AG04450 (cell line): ENCODE data around the gene TFPI2. TPM values are rescaled to one million over a fixed set of nuclear protein-coding genes. Genes with fewer than 3 reads are reported as not detected.

ENCODE experiments used
- CTCF ChIA-PET: fragments of 300-600, 350-600 bp; formaldehyde crosslinking; extraction: SDS; loops from one replicate; lab custom pipeline; 2022; ENCODE audit warnings: antibody characterized with exemption, inconsistent platforms; lab: Charles Lee
- POLR2A ChIA-PET: fragments of 350-600 bp; formaldehyde crosslinking; extraction: SDS; loops from one replicate; lab custom pipeline; 2021; ENCODE audit warnings: antibody characterized with exemption, inconsistent platforms; lab: Yijun Ruan, JAX
- DNase-seq: peaks from one replicate; pipeline ENCODE4 v3.0.0-alpha.2; 2011; ENCODE audit warnings: low read depth, low spot score
- H3K27ac ChIP-seq: one replicate; pipeline ENCODE4 v1.5.1; 2012; ENCODE audit warnings: low read depth, low read length, control low read depth
- H3K27me3 ChIP-seq: one replicate; pipeline ENCODE4 v1.6.0; 2012; ENCODE audit warnings: low read length; ENCODE audit not compliant: control insufficient read depth, insufficient read depth
- H3K4me3 ChIP-seq: 2 replicates; pipeline ENCODE4 v1.5.1; 2011; ENCODE audit warnings: mild to moderate bottlenecking, low read depth, low read length, control low read depth
- H3K9me3 ChIP-seq: 2 replicates; pipeline ENCODE4 v1.5.1; 2012; ENCODE audit warnings: low read length; ENCODE audit not compliant: control insufficient read depth, insufficient read depth
- polyA plus RNA-seq: library from polyadenylated mRNA; depleted of rRNA; stranded (reverse); fragments of >200 nt; gene quantifications from 2 replicates; pipeline ENCODE4 v1.2.3, GENCODE V29; 2011
- TF ChIP-seq, protein P1 (sequence below): IDR thresholded peaks from 2 replicates; pipeline ENCODE4 v1.5.1; 2011; ENCODE audit warnings: low read depth, low read length, control low read depth, inconsistent platforms

TFPI2 gene
- polyA plus RNA-seq, 1 experiment = 31.0 TPM

DNA sequence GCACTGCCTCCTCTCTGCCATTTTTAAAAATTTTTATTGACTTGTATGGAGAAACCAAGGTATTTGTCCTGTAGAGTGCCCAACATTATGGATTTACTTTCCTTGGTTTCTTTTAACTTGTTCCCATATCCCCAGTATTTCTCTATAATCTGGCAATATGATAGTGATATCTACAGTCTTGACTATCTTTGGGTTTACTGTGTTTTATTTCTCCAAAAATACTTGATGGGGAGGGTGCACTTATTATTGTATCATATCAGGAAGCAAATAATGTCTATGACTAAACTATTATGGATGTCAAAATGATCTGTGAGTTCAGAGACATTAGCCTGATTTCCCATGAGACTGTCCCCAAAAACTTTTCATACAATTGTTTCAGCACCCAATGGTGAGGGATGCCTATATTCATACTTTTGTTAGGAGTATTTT lies 6.6 kb downstream of the TFPI2 start:
- H3K27me3 ChIP-seq = no peaks in the 10 kb centered on the region
- H3K9me3 ChIP-seq = no peaks in the 10 kb centered on the region
- no peak for DNase-seq
- POLR2A ChIA-PET = no interaction called here
- CTCF ChIA-PET = no interaction called here
- no peak overlapping the region for H3K27ac ChIP-seq
- TF ChIP-seq, protein P1, sequence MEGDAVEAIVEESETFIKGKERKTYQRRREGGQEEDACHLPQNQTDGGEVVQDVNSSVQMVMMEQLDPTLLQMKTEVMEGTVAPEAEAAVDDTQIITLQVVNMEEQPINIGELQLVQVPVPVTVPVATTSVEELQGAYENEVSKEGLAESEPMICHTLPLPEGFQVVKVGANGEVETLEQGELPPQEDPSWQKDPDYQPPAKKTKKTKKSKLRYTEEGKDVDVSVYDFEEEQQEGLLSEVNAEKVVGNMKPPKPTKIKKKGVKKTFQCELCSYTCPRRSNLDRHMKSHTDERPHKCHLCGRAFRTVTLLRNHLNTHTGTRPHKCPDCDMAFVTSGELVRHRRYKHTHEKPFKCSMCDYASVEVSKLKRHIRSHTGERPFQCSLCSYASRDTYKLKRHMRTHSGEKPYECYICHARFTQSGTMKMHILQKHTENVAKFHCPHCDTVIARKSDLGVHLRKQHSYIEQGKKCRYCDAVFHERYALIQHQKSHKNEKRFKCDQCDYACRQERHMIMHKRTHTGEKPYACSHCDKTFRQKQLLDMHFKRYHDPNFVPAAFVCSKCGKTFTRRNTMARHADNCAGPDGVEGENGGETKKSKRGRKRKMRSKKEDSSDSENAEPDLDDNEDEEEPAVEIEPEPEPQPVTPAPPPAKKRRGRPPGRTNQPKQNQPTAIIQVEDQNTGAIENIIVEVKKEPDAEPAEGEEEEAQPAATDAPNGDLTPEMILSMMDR = no peak
- H3K4me3 ChIP-seq = no peak overlapping the region

DNA sequence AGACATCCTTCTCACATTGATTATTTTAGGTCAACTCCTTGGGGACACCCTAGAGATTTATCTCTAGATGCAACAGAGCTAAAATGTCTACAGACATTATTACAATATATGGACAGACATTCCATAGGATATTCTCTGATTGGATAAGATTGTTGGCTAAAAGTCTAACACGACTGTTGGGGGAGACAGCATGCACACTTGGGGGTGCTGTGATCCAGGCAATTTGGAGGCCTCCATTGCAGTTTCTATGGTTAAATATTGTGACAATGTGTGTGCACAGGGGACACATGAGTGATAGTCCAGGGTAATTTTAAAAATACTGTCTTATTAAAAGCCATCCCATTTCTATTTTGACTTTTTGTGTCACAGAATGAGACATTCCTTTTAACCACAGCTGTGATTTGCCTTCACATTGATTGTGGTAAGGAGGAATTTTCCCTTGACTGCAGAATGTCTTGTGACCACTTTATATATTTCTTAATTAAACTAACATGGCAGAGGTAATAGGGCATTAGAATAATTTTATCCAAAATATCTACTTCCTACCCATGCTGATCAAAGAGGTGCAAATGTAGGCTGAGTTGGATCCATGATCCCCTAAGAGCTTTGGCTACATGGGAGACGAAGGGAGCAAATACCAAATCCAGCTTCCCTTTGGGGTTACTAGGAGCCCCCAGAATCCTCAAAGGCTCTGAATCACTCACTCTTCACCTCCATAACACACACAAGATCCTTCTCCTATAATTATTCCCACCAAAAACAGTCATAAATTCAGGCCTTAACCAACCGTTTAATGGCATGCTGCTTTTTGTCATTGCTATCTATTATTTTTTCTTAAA lies 7.3 kb downstream of the TFPI2 start:
- H3K27me3 ChIP-seq = no peaks in the 10 kb centered on the region
- ChIA-PET CTCF (no interaction called here), POLR2A (no interaction called here)
- H3K9me3 ChIP-seq = no peaks in the 10 kb centered on the region
- DNase-seq = no peak
- TF ChIP-seq, protein P1 = no peak
- H3K27ac ChIP-seq = no peak overlapping the region
- H3K4me3 ChIP-seq = no peak overlapping the region

DNA sequence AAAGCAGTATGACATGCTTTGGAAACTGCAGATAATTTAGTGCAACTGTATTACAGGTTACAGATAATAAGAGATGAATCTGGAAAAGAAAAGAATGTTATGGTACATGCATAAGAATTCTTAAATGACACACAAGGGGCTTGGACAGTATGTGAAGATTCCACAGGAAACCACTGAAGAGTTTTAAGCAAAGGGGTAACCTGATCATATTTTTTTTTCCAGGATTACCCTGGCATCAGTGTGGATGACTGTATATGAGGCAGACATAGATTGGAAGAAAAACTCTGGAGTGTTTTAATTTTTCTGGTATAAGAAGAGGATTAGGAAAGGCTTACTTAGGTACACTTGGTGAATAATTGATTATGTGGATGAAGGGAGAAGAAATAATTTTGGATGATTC lies 8.1 kb downstream of the TFPI2 start:
- CTCF ChIA-PET = no interaction called here
- H3K9me3 ChIP-seq = no peaks in the 10 kb centered on the region

DNA sequence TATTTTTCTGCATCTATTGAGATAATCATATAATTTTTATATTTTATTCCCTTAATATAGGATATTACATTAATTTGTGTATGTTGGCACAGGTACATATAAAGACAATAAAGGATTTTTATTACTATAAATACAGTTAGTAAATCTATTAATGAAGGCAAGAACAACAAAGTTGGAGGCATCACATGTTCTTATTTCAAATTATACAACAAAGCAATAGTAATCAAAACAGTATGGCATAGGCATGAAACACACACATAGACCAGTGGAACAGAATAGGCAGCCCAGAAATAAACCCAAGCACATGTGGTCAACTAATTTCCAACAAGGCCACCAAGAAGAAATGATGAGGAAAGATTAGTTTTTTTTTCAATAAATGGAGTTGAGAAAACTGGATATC lies 11.2 kb downstream of the TFPI2 start:
- H3K27me3 ChIP-seq = no peaks in the 10 kb centered on the region
- CTCF ChIA-PET = no interaction called here
- H3K4me3 ChIP-seq = no peak overlapping the region
- POLR2A ChIA-PET = no interaction called here
- H3K27ac ChIP-seq = no peak overlapping the region
- no peaks in the 10 kb centered on the region for H3K9me3 ChIP-seq
- TF ChIP-seq, protein P1 = no peak
- no peak for DNase-seq

More for the DNA sequence above, 8.1 kb downstream of the TFPI2 start:
- TF ChIP-seq, protein P1 = no peak
- H3K27me3 ChIP-seq = no peaks in the 10 kb centered on the region
- H3K4me3 ChIP-seq = no peak overlapping the region
- POLR2A ChIA-PET = no interaction called here
- DNase-seq = no peak
- H3K27ac ChIP-seq = no peak overlapping the region

DNA sequence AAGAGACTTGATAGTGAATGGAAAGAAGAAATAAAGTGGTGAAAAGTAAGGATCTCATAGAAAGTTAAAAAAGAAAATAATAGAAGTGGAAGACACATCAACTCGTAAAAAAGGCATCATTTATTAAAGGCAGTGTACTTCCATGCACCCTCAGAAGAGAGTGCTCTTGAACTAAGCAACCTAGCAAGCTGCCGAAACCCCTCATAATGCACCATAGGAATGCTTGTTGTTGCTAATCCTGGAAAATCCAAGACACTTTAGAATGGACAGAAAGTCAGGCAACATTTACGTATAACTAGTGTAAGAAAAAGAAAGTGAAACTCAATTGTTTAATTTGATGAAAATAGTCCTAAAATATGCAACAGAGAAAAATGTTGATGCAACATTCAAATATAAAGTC lies 12.8 kb downstream of the TFPI2 start:
- POLR2A ChIA-PET = no interaction called here
- TF ChIP-seq, protein P1 = no peak
- Histone ChIP-seq H3K4me3 (no peak overlapping the region), H3K27ac (no peak overlapping the region), H3K27me3 (no peaks in the 10 kb centered on the region), H3K9me3 (no peaks in the 10 kb centered on the region)
- CTCF ChIA-PET = no interaction called here
- DNase-seq = no peak
